ENCODE data around the gene ADAMTS18.

GRCh38 chr16:77297996-77298395 lies 136.8 kb downstream of the ADAMTS18 start:
- no peak for TF ChIP-seq CTCF (optimal IDR thresholded peaks at IDR 0.05 in 1 of 3, IDR thresholded peaks at IDR 0.05 in 1 of 3, conservative IDR thresholded peaks at IDR 0.05 in 1 of 3; ENCODE audit: extremely low read depth in 1 of 3, insufficient read depth in 2 of 3, low read length in 3 of 3)
- TF ChIP-seq EZH2 (IDR thresholded peaks at IDR 0.05; ENCODE audit: low read length), result no peak
